ENCODE measurements around the gene CSTF3.
"Not testable (repeated sequence)": the region's sequence is repeated elsewhere in the genome, so short reads cannot be mapped to it uniquely, and the experiment has no call there.

CSTF3 gene

DNA sequence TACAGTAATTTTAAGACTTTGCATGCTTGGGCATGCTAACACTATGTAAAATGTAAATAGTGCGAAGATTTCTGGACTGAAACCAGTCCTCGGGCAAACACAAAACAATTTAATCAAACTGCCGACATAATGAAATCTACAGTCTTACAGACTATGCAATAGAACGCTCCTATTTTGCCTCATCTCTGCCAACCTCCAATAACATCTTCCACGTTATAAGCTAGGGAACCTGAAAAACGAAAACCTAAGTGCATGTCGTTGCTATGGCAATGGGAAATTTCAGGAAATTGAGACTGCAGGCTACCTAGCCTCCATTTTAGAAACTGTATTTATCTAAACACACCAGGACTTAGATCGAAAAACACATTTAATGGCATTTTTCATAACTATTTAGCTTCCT lies 1.1 kb downstream of the CSTF3 start:
- DNase-seq = peak; percentile 20

GRCh38 chr11:33159378-33159867 lies 1.9 kb downstream of the CSTF3 start:
- not testable (repeated sequence) for DNase-seq

GRCh38 chr11:33158596-33159275 lies 2.5 kb downstream of the CSTF3 start:
- no peak for DNase-seq

- DNase-seq = no peak
Measured at GRCh38 chr11:33157103-33158027, 3.9 kb downstream of the CSTF3 start.

DNA sequence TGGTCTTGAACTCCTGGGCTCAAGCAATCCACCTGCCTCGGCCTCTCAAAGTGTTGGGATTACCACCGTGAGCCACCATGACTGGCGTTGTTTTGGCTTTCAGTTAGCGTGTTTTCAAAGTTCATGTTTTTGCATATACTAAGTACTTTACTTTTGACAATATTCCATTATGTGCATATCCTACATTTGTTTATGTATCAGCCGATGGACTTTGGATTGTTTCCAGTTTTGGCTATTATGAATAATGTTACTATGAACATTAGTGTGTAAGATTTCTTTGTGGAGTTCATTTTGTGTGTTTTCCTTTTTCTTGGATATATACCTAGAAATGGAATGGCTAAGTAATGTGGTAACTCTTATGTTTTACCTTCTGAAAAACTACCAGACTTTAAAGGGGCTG lies 9.9 kb downstream of the CSTF3 start:
- DNase-seq = no peak

GRCh38 chr11:33147559-33147958 lies 13.7 kb downstream of the CSTF3 start:
- DNase-seq = peak; percentile 24

GRCh38 chr11:33135768-33136443 lies 25.4 kb downstream of the CSTF3 start:
- no peak for DNase-seq

- peak; percentile 82 for DNase-seq
Measured at GRCh38 chr11:33135216-33135615, 26.1 kb downstream of the CSTF3 start.

DNA sequence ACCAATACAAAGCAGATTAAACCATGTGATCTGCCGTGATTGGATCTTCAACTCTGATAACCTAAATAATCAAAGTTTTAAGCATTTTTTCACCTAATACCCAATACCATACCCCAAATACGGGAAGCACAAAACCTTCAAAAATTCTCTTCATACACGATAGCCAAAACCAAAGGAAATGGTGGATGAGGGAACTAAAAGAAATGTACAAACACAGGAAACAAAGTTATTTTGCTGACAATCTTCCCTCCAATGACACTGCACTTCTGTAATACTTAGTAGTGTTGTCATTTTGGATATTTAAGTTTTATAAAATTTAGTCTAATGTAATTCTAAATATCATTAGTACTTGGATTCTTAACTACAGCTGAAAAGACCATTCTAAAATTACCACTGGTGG lies 27.0 kb downstream of the CSTF3 start:
- no peak for DNase-seq

GRCh38 chr11:33133761-33134160 lies 27.5 kb downstream of the CSTF3 start:
- DNase-seq = no peak

DNA sequence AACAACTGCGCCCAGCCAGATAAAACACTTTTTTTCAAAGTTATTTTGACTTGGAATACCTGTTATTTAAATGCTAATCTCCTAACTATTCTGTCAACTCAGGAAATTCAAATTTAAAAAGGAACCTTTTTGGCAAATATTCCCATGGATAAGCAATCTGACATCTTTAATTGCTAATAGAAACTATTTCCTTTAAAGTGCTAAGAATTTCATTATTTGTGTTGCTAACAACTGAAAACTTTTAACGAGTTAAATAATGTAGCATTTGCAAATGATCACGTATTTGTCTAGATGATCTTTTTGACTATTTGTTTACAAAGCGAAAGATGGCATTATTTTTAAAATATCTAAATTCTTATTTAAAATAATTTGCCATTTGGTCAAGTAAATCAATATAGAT lies 28.8 kb downstream of the CSTF3 start:
- DNase-seq = no peak

- DNase-seq = no peak
Measured at GRCh38 chr11:33128739-33129138, 32.5 kb downstream of the CSTF3 start.

DNA sequence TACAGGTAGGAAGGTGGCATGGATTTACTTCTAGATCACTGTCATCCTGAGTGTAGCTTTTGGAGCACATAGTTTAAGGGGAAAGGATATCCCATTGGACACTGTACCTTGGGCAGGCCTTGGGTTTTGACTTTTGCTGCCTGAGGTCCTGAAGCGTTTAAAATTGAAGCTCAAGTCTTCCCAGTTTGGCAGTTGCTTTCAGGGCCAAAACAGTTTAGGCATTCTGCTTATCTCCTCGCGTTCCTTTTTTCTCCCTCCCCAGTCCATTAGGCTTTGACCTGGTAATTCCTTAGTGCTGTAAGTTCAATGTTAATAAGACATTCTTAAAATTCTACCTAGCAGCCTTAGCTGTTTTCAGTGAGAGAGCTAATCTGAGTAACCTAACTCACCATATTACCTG lies 35.7 kb downstream of the CSTF3 start:
- DNase-seq = no peak

- no peak for DNase-seq
Measured at GRCh38 chr11:33125025-33125424, 36.3 kb downstream of the CSTF3 start.

GRCh38 chr11:33122696-33123095 lies 38.6 kb downstream of the CSTF3 start:
- not testable (repeated sequence) for DNase-seq

DNA sequence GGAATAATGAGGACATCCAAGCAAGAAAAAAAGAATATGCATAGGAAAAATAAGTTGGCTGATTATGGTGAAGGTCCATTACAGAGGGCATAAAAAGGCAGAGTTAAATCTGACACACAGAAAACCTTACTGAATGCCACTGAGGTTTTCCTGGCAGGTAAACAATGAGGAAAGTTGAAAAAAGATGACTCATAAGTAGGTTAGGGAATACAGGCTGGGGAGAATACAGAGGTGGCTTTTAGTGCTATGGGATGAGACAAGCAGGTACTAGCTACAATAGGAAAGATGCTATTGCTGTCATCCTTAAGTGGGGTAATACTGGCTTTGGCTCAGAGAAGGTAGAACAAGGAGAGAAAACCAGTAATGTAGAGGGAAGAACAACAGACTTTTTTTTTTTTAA lies 44.7 kb downstream of the CSTF3 start:
- DNase-seq = no peak

- DNase-seq = no peak
Measured at GRCh38 chr11:33110083-33110482, 51.2 kb downstream of the CSTF3 start.

- no peak for DNase-seq
Measured at GRCh38 chr11:33109294-33109895, 51.9 kb downstream of the CSTF3 start.

DNA sequence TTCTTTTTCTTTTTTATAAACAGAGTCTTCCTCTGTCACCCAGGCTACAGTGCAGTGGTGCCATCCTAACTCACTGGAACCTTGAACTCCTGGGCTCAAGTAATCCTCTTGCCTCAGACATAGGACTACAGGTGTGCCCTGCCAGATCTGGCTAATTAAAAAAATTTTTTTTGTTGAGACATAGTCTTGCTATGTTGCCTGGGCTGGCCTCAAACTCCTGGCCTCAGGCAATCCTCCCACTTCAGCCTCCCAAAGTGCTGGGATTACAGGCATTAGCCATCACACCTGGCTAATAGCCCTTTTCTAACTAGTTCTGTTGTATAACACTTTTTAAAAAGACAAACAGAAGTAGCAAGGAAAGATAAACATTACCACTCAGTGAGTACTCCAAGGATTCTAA lies 57.4 kb downstream of the CSTF3 start:
- no peak for DNase-seq

DNA sequence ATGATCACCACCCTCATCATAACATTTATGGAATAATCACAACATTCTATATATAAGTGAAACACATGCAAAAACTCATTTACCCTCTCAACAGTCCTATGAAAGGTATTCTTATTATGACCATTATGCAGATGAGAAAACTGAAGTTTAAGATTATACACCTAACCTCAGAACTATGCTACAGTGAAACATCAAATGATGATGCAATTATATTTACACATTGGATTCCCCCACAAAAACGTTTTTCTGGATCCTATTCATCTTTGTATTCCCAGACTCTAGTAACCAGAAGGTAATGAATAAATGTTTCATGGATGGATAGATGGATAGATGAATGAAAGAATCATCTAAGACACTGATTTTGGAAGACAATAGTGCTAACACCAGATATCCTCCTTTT lies 67.1 kb downstream of the CSTF3 start:
- no peak for DNase-seq

DNA sequence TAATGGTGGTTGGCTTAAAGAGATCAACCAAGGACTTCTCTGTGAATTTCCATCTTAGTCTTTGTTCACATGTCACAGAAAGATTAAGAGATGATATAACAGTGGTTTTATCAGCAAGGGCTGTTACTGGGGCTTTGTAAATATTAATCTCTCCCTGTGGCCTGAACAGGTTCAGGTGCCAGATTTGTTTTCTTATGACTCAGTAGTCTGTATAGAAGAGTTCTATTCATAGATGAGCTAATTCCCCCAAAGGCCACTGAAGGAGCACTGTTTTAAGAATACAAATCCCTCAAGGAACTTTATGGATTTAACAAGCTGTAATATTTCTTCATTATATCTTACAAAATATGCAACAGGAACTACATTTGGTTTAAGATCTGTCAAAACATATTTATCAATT lies 71.5 kb downstream of the CSTF3 start:
- no peak for DNase-seq

- DNase-seq = no peak
Measured at GRCh38 chr11:33086017-33086416, 75.3 kb downstream of the CSTF3 start.

GRCh38 chr11:33083918-33084317 lies 77.4 kb downstream of the CSTF3 start:
- no peak for DNase-seq

Measured in fibroblast of skin of scalp (primary cell).